Measurements from ENCODE around the gene CCL18. TPM values are rescaled to one million over a fixed set of nuclear protein-coding genes. Genes with fewer than 3 reads are reported as not detected.
A peak's percentile ranks its signal among the peaks of the same experiment; 100 is the strongest.
"Not testable (repeated sequence)": the region's sequence is repeated elsewhere in the genome, so short reads cannot be mapped to it uniquely, and the experiment has no call there.

Gene CCL18
- total RNA-seq, 4 donors from 2014 or later, result 1.7 to 21.5 (median 9.8) TPM

GRCh38 chr17:36106493-36106835 lies 42.4 kb downstream of the CCL18 start:
- ATAC-seq (ENCODE audit: low FRiP score), result no peak
- TF ChIP-seq CTCF (IDR thresholded peaks at IDR 0.05), result no peak
- DNase-seq (ENCODE audit: low spot score), result no peak

DNA sequence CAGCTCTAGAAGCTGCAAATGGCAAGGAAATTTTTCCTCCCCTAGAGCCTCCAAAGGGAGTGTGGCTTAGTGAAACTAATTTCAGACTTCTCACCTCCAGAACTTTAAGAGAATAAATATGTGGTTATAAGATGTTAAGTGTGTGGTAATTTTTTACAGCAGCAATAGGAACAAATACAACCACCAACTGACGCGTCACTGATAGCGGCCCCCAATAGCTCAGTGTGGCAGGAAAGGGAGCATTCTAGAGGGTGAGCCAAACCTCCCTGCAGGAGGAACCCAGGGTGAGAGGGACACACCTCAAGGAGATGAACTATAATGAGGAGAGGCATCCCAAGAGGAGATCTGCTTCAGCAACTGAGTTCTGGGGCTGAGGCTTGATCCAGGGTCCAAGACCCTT lies 43.6 kb downstream of the CCL18 start:
- no peak for TF ChIP-seq CTCF (IDR thresholded peaks at IDR 0.05)
- no peak for DNase-seq (ENCODE audit: low spot score)
- no peak for ATAC-seq (ENCODE audit: low FRiP score)

DNA sequence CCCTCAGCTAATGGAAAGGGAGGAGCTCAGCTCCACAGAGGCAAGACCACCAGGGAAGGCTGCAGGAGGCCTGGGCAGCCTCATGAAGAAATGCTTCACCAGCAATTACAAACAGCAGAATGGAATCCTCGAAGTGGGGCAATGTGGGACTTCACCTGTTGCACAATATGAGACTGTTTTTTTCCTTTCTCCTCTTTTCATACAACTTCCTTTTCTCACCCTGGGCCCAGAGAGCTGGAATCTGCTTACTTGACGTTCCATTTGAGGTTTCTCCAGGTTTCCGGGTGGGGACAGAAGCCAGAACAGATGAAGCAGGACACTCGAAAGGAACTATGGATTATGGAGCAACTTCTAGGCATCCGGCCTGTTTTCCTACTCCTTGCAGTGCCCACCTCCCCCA lies 44.2 kb downstream of the CCL18 start:
- peak; percentile 32 for ATAC-seq (ENCODE audit: low FRiP score)
- not testable (repeated sequence) for DNase-seq (ENCODE audit: low spot score)

- ATAC-seq (ENCODE audit: low FRiP score) (no peak), DNase-seq (ENCODE audit: low spot score) (no peak)
- no peak for TF ChIP-seq CTCF (IDR thresholded peaks at IDR 0.05)
These were observed 47.0 kb downstream of the CCL18 start for GRCh38 chr17:36111068-36111490.

DNA sequence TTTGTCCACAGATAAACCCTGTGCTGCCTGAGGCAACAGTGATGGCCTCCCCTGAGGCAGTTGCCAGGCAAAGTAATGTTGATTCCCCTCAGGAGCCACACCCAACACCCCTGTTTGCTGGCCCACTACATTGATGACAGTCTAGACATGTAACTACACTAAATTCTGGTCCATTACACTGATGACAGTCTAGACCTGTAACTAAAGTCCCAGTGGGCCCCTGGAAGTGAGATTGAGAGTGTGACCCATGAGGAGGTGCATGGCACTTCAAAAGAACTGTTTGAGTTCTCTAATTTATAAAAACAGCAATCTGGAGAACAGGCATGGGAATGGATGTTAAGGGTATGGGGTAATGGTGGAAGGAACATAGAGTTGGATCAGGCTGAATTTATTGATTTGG lies 48.5 kb downstream of the CCL18 start:
- no peak for DNase-seq (ENCODE audit: low spot score)
- TF ChIP-seq CTCF (IDR thresholded peaks at IDR 0.05), result no peak
- no peak for ATAC-seq (ENCODE audit: low FRiP score)

- not testable (repeated sequence) for DNase-seq (ENCODE audit: low spot score)
These were observed 49.1 kb downstream of the CCL18 start for GRCh38 chr17:36113131-36113530.

GRCh38 chr17:36114971-36115648 lies 51.0 kb downstream of the CCL18 start:
- ATAC-seq (ENCODE audit: low FRiP score); DNase-seq (ENCODE audit: low spot score): not testable (repeated sequence)

More at GRCh38 chr17:36113131-36113530, 49.1 kb downstream of the CCL18 start:
- not testable (repeated sequence) for ATAC-seq (ENCODE audit: low FRiP score)

- ATAC-seq (ENCODE audit: low FRiP score); DNase-seq (ENCODE audit: low spot score): not testable (repeated sequence)
These were observed 51.5 kb downstream of the CCL18 start for GRCh38 chr17:36115649-36115977.

- no peak for TF ChIP-seq CTCF (IDR thresholded peaks at IDR 0.05)
- DNase-seq (ENCODE audit: low spot score), result no peak
- ATAC-seq (ENCODE audit: low FRiP score), result no peak
These were observed 53.7 kb downstream of the CCL18 start for GRCh38 chr17:36117505-36118382.
